ENCODE data around the gene POU2F2. TPM values are rescaled to one million over a fixed set of nuclear protein-coding genes. Genes with fewer than 3 reads are reported as not detected.

POU2F2 gene
- total RNA-seq, 1 experiment from 2014 or later = 6.0 TPM

- TF ChIP-seq, protein P1, sequence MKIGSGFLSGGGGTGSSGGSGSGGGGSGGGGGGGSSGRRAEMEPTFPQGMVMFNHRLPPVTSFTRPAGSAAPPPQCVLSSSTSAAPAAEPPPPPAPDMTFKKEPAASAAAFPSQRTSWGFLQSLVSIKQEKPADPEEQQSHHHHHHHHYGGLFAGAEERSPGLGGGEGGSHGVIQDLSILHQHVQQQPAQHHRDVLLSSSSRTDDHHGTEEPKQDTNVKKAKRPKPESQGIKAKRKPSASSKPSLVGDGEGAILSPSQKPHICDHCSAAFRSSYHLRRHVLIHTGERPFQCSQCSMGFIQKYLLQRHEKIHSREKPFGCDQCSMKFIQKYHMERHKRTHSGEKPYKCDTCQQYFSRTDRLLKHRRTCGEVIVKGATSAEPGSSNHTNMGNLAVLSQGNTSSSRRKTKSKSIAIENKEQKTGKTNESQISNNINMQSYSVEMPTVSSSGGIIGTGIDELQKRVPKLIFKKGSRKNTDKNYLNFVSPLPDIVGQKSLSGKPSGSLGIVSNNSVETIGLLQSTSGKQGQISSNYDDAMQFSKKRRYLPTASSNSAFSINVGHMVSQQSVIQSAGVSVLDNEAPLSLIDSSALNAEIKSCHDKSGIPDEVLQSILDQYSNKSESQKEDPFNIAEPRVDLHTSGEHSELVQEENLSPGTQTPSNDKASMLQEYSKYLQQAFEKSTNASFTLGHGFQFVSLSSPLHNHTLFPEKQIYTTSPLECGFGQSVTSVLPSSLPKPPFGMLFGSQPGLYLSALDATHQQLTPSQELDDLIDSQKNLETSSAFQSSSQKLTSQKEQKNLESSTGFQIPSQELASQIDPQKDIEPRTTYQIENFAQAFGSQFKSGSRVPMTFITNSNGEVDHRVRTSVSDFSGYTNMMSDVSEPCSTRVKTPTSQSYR (CRISPR knock-in tag; IDR thresholded peaks at IDR 0.05) = no peak
- no peak for TF ChIP-seq IRF2 (CRISPR knock-in tag; IDR thresholded peaks at IDR 0.05; ENCODE audit: borderline replicate concordance, low read depth)
- TF ChIP-seq CREM (CRISPR knock-in tag; IDR thresholded peaks at IDR 0.05) = peak; percentile 61; the same call in 1 of the 2 replicates
These were observed 18.5 kb downstream of the POU2F2 start (continued) for GRCh38 chr19:42113641-42114348.

GRCh38 chr19:42111811-42112210 lies 20.4 kb downstream of the POU2F2 start:
- Mint-ChIP-seq H3K27me3 (ENCODE audit: low read depth) (peaks cover 8% of the 10 kb centered on the region), H3K9me3 (no peaks in the 10 kb centered on the region), H3K27ac (no peak overlapping the region), H3K36me3 (no peaks in the 10 kb centered on the region), H3K4me1 (peaks cover 21% of the 10 kb centered on the region), H3K4me3 (no peak overlapping the region)
- ChIA-PET POLR2A (no interaction called here), CTCF (interaction anchor here (1.2 to 4.5 kb wide), 4 partner anchors 16 to 291 kb away, joined by 3 to 52 read pairs (median 9); partner anchors contain the start of gene POU2F2)
- DNase-seq (ENCODE audit: low spot score) = no peak
- no peak for TF ChIP-seq KAT7 (CRISPR knock-in tag; IDR thresholded peaks at IDR 0.05; ENCODE audit: borderline replicate concordance)
- TF ChIP-seq, protein P2, sequence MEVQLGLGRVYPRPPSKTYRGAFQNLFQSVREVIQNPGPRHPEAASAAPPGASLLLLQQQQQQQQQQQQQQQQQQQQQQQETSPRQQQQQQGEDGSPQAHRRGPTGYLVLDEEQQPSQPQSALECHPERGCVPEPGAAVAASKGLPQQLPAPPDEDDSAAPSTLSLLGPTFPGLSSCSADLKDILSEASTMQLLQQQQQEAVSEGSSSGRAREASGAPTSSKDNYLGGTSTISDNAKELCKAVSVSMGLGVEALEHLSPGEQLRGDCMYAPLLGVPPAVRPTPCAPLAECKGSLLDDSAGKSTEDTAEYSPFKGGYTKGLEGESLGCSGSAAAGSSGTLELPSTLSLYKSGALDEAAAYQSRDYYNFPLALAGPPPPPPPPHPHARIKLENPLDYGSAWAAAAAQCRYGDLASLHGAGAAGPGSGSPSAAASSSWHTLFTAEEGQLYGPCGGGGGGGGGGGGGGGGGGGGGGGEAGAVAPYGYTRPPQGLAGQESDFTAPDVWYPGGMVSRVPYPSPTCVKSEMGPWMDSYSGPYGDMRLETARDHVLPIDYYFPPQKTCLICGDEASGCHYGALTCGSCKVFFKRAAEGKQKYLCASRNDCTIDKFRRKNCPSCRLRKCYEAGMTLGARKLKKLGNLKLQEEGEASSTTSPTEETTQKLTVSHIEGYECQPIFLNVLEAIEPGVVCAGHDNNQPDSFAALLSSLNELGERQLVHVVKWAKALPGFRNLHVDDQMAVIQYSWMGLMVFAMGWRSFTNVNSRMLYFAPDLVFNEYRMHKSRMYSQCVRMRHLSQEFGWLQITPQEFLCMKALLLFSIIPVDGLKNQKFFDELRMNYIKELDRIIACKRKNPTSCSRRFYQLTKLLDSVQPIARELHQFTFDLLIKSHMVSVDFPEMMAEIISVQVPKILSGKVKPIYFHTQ (CRISPR knock-in tag; IDR thresholded peaks at IDR 0.05) = no peak
- TF ChIP-seq, protein P3, sequence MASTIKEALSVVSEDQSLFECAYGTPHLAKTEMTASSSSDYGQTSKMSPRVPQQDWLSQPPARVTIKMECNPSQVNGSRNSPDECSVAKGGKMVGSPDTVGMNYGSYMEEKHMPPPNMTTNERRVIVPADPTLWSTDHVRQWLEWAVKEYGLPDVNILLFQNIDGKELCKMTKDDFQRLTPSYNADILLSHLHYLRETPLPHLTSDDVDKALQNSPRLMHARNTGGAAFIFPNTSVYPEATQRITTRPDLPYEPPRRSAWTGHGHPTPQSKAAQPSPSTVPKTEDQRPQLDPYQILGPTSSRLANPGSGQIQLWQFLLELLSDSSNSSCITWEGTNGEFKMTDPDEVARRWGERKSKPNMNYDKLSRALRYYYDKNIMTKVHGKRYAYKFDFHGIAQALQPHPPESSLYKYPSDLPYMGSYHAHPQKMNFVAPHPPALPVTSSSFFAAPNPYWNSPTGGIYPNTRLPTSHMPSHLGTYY (CRISPR knock-in tag; IDR thresholded peaks at IDR 0.05) = no peak
- ATAC-seq = no peak

DNA sequence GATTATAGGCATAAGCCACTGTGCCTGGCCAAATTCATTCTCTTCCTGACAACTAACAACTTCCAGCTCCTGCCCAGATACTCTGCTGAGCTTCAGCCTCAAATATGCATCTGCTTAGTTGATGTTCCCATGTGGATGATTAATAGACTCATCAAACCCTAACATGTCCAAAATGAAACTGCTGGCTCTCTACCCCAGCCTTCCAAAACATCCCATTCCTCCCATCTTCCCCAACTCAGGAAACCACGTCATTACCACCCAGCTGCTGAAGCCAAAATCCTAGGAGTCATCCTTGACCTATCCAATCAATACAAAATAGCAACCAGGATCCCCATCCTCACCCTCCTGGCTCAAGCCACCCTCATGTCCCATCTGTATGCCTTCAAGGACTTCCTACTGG lies 20.9 kb downstream of the POU2F2 start:
- Mint-ChIP-seq H3K9me3 (no peaks in the 10 kb centered on the region), H3K27ac (no peak overlapping the region)
- ATAC-seq = no peak

More for the DNA sequence above, 20.9 kb downstream of the POU2F2 start:
- POLR2A ChIA-PET = no interaction called here
- TF ChIP-seq SMAD3 (CRISPR knock-in tag; IDR thresholded peaks at IDR 0.05; ENCODE audit: borderline replicate concordance) = no peak
- TF ChIP-seq, protein P4, sequence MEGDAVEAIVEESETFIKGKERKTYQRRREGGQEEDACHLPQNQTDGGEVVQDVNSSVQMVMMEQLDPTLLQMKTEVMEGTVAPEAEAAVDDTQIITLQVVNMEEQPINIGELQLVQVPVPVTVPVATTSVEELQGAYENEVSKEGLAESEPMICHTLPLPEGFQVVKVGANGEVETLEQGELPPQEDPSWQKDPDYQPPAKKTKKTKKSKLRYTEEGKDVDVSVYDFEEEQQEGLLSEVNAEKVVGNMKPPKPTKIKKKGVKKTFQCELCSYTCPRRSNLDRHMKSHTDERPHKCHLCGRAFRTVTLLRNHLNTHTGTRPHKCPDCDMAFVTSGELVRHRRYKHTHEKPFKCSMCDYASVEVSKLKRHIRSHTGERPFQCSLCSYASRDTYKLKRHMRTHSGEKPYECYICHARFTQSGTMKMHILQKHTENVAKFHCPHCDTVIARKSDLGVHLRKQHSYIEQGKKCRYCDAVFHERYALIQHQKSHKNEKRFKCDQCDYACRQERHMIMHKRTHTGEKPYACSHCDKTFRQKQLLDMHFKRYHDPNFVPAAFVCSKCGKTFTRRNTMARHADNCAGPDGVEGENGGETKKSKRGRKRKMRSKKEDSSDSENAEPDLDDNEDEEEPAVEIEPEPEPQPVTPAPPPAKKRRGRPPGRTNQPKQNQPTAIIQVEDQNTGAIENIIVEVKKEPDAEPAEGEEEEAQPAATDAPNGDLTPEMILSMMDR (IDR thresholded peaks at IDR 0.05) = no peak
- no peak for TF ChIP-seq IRF2 (CRISPR knock-in tag; IDR thresholded peaks at IDR 0.05; ENCODE audit: borderline replicate concordance, low read depth)
- no peak for TF ChIP-seq RORB (CRISPR knock-in tag; IDR thresholded peaks at IDR 0.05)
- no peak for TF ChIP-seq CREM (CRISPR knock-in tag; IDR thresholded peaks at IDR 0.05)
- no peak for TF ChIP-seq GTF2I (CRISPR knock-in tag; conservative IDR thresholded peaks at IDR 0.05)
- TF ChIP-seq GABPB1 (CRISPR knock-in tag; IDR thresholded peaks at IDR 0.05) = no peak
- no peak for TF ChIP-seq CBFB (CRISPR knock-in tag; IDR thresholded peaks at IDR 0.05; ENCODE audit: low read depth)
- TF ChIP-seq JUN (CRISPR knock-in tag; IDR thresholded peaks at IDR 0.05) = no peak
- TF ChIP-seq FOXP4 (CRISPR knock-in tag; IDR thresholded peaks at IDR 0.05) = no peak
- no peak for TF ChIP-seq ZNF396 (CRISPR knock-in tag; IDR thresholded peaks at IDR 0.05; ENCODE audit: borderline replicate concordance)
- no peak for TF ChIP-seq USF2 (CRISPR knock-in tag; IDR thresholded peaks at IDR 0.05)
- no peak for TF ChIP-seq ZMAT4 (CRISPR knock-in tag; IDR thresholded peaks at IDR 0.05)
- no peak for TF ChIP-seq FOXK1 (CRISPR knock-in tag; IDR thresholded peaks at IDR 0.05)
- no peak for TF ChIP-seq ESRRA (CRISPR knock-in tag; IDR thresholded peaks at IDR 0.05; ENCODE audit: borderline replicate concordance)
- no peak for TF ChIP-seq SOX15 (CRISPR knock-in tag; IDR thresholded peaks at IDR 0.05)
- H3K4me3 Mint-ChIP-seq = no peak overlapping the region
- H3K27me3 Mint-ChIP-seq (ENCODE audit: low read depth) = peaks cover 11% of the 10 kb centered on the region
- H3K4me1 Mint-ChIP-seq = peaks cover 21% of the 10 kb centered on the region
- H3K36me3 Mint-ChIP-seq = no peaks in the 10 kb centered on the region
- CTCF ChIA-PET = interaction anchor here (1.2 to 1.6 kb wide), 2 partner anchors 65 to 290 kb away, joined by 3 to 5 read pairs; no protein-coding TSS in a partner anchor
- DNase-seq (ENCODE audit: low spot score) = no peak

Data from WTC11 (cell line).